ENCODE measurements around the gene IRGC. TPM values are rescaled to one million over a fixed set of nuclear protein-coding genes. Genes with fewer than 3 reads are reported as not detected.

The IRGC gene
- total RNA-seq, 1 experiment from 2014 or later, result not detected

GRCh38 chr19:43694553-43694952, 21.3 kb upstream of the IRGC start:
- no peaks in the 10 kb centered on the region; the same call in 1 of the 2 replicates for H3K9me3 ChIP-seq (ENCODE audit: low read length)
- H4K20me1 ChIP-seq (ENCODE audit: insufficient read depth, low read depth, low read length), result no peaks in the 10 kb centered on the region
- no peaks in the 10 kb centered on the region for H3K9me2 ChIP-seq (replicated peaks; ENCODE audit: insufficient read depth, low read length)
- H3K9ac ChIP-seq (ENCODE audit: low read length), result no peak overlapping the region
- H3K4me2 ChIP-seq (ENCODE audit: low read depth, low read length, poor library complexity, severe bottlenecking), result no peak overlapping the region
- no peak overlapping the region for H3K4me3 ChIP-seq (ENCODE audit: low read length)
- DNase-seq, result no peak
- no peaks in the 10 kb centered on the region for H3K36me3 ChIP-seq (ENCODE audit: insufficient read depth, low read length)
- no peaks in the 10 kb centered on the region for H3K4me1 ChIP-seq (ENCODE audit: low read length)
- H3K27me3 ChIP-seq (ENCODE audit: low read length), result no peaks in the 10 kb centered on the region
- no peak overlapping the region for H3K27ac ChIP-seq (ENCODE audit: low read length)
- no peaks in the 10 kb centered on the region for H3K79me2 ChIP-seq (ENCODE audit: low read length)
- no peak overlapping the region for H2AFZ ChIP-seq (ENCODE audit: low read length)

GRCh38 chr19:43695985-43696704, 19.7 kb upstream of the IRGC start:
- H3K9ac ChIP-seq (ENCODE audit: low read length), result no peak overlapping the region

DNA sequence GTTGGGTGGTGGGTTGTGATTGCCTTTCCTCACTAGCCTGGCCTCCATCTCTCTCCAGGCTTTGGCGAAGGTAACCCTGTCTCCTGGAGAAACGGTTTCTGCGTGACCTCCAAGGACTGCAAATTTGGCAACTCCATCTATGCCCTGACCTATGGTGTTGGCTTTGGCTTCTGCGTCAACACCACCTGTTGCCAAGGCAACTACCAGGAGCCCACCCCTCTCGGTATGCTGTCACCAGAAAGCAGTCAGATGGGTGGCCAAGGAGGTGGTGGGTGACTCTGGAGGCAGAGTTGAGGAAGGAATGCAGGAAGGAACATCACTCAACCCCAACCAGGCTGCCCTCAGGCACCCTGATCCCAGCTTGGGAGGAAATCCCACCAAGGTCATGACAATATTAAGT, 18.6 kb upstream of the IRGC start:
- no peaks in the 10 kb centered on the region; the same call in 1 of the 2 replicates for H3K9me3 ChIP-seq (ENCODE audit: low read length)

More at GRCh38 chr19:43695985-43696704, 19.7 kb upstream of the IRGC start:
- Histone ChIP-seq H3K4me2 (ENCODE audit: low read depth, low read length, poor library complexity, severe bottlenecking) (no peak overlapping the region), H3K4me1 (ENCODE audit: low read length) (no peaks in the 10 kb centered on the region), H3K36me3 (ENCODE audit: insufficient read depth, low read length) (no peaks in the 10 kb centered on the region), H3K4me3 (ENCODE audit: low read length) (no peak overlapping the region), H3K79me2 (ENCODE audit: low read length) (no peaks in the 10 kb centered on the region), H3K27ac (ENCODE audit: low read length) (no peak overlapping the region), H4K20me1 (ENCODE audit: insufficient read depth, low read depth, low read length) (no peaks in the 10 kb centered on the region), H3K9me2 (replicated peaks; ENCODE audit: insufficient read depth, low read length) (no peaks in the 10 kb centered on the region), H2AFZ (ENCODE audit: low read length) (no peak overlapping the region), H3K27me3 (ENCODE audit: low read length) (no peaks in the 10 kb centered on the region), H3K9me3 (ENCODE audit: low read length) (no peaks in the 10 kb centered on the region; the same call in 1 of the 2 replicates)
- DNase-seq, result no peak

GRCh38 chr19:43699506-43700394, 16.1 kb upstream of the IRGC start:
- no peak overlapping the region for H3K4me2 ChIP-seq (ENCODE audit: low read depth, low read length, poor library complexity, severe bottlenecking)
- H3K9ac ChIP-seq (ENCODE audit: low read length), result no peak overlapping the region
- H3K27me3 ChIP-seq (ENCODE audit: low read length), result no peaks in the 10 kb centered on the region
- DNase-seq, result no peak
- H3K4me1 ChIP-seq (ENCODE audit: low read length), result no peaks in the 10 kb centered on the region
- no peaks in the 10 kb centered on the region for H3K79me2 ChIP-seq (ENCODE audit: low read length)
- no peaks in the 10 kb centered on the region for H4K20me1 ChIP-seq (ENCODE audit: insufficient read depth, low read depth, low read length)
- H3K27ac ChIP-seq (ENCODE audit: low read length), result no peak overlapping the region
- H3K9me3 ChIP-seq (ENCODE audit: low read length), result no peaks in the 10 kb centered on the region; the same call in 1 of the 2 replicates
- H3K9me2 ChIP-seq (replicated peaks; ENCODE audit: insufficient read depth, low read length), result no peaks in the 10 kb centered on the region
- no peak overlapping the region for H3K4me3 ChIP-seq (ENCODE audit: low read length)
- no peaks in the 10 kb centered on the region for H3K36me3 ChIP-seq (ENCODE audit: insufficient read depth, low read length)
- H2AFZ ChIP-seq (ENCODE audit: low read length), result no peak overlapping the region

More for the DNA sequence above, 18.6 kb upstream of the IRGC start:
- H3K27me3 ChIP-seq (ENCODE audit: low read length), result no peaks in the 10 kb centered on the region
- no peak for DNase-seq
- no peak overlapping the region for H3K9ac ChIP-seq (ENCODE audit: low read length)
- no peaks in the 10 kb centered on the region for H3K36me3 ChIP-seq (ENCODE audit: insufficient read depth, low read length)
- H3K79me2 ChIP-seq (ENCODE audit: low read length), result no peaks in the 10 kb centered on the region
- H3K4me1 ChIP-seq (ENCODE audit: low read length), result no peaks in the 10 kb centered on the region
- no peak overlapping the region for H3K4me3 ChIP-seq (ENCODE audit: low read length)
- no peak overlapping the region for H2AFZ ChIP-seq (ENCODE audit: low read length)
- no peaks in the 10 kb centered on the region for H3K9me2 ChIP-seq (replicated peaks; ENCODE audit: insufficient read depth, low read length)
- no peak overlapping the region for H3K4me2 ChIP-seq (ENCODE audit: low read depth, low read length, poor library complexity, severe bottlenecking)
- H4K20me1 ChIP-seq (ENCODE audit: insufficient read depth, low read depth, low read length), result no peaks in the 10 kb centered on the region
- H3K27ac ChIP-seq (ENCODE audit: low read length), result no peak overlapping the region

DNA sequence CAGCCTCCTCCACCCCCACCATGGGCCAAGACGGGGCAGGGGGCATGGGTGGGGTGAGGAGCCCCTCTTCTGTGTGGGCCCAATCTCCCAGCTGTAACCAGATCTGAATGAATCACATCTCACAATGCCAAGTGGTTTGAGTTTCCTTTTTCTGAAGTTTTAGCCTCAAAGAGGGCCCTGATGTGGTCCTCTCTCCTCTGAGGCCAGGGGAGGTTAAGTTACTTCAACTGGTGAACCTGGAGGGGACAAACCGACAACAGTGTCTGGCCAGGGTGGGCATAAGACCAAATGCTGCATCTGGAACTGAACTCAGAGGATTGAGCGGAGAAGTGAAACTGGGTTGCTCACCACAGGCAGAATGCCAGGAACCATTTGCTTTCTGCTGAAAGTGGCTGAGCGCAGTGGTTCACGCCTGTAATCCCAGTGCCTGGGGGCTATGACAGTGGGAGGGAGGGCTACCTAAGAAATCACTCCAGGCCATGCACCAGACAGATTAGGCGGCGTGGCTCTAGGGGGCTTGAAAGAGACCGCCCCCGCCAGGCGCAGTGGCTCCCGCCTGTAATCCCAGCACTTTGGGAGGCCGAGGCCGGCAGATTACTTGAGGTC, 15.4 kb upstream of the IRGC start:
- no peak for DNase-seq
- Histone ChIP-seq H3K9ac (ENCODE audit: low read length) (no peak overlapping the region), H3K9me2 (replicated peaks; ENCODE audit: insufficient read depth, low read length) (no peaks in the 10 kb centered on the region), H3K27me3 (ENCODE audit: low read length) (no peaks in the 10 kb centered on the region), H3K4me1 (ENCODE audit: low read length) (no peaks in the 10 kb centered on the region), H3K79me2 (ENCODE audit: low read length) (no peaks in the 10 kb centered on the region), H3K36me3 (ENCODE audit: insufficient read depth, low read length) (no peaks in the 10 kb centered on the region), H2AFZ (ENCODE audit: low read length) (no peak overlapping the region), H3K27ac (ENCODE audit: low read length) (no peak overlapping the region), H3K9me3 (ENCODE audit: low read length) (no peaks in the 10 kb centered on the region; the same call in 1 of the 2 replicates), H4K20me1 (ENCODE audit: insufficient read depth, low read depth, low read length) (no peaks in the 10 kb centered on the region), H3K4me3 (ENCODE audit: low read length) (no peak overlapping the region), H3K4me2 (ENCODE audit: low read depth, low read length, poor library complexity, severe bottlenecking) (no peak overlapping the region)

- Histone ChIP-seq H3K4me2 (ENCODE audit: low read depth, low read length, poor library complexity, severe bottlenecking) (no peak overlapping the region), H4K20me1 (ENCODE audit: insufficient read depth, low read depth, low read length) (no peaks in the 10 kb centered on the region), H3K9me3 (ENCODE audit: low read length) (peaks cover 5% of the 10 kb centered on the region; the same call in 1 of the 2 replicates), H3K36me3 (ENCODE audit: insufficient read depth, low read length) (no peaks in the 10 kb centered on the region), H3K27me3 (ENCODE audit: low read length) (no peaks in the 10 kb centered on the region), H3K4me1 (ENCODE audit: low read length) (no peaks in the 10 kb centered on the region), H2AFZ (ENCODE audit: low read length) (no peak overlapping the region), H3K79me2 (ENCODE audit: low read length) (no peaks in the 10 kb centered on the region), H3K4me3 (ENCODE audit: low read length) (no peak overlapping the region), H3K9me2 (replicated peaks; ENCODE audit: insufficient read depth, low read length) (no peaks in the 10 kb centered on the region), H3K27ac (ENCODE audit: low read length) (no peak overlapping the region), H3K9ac (ENCODE audit: low read length) (no peak overlapping the region)
- DNase-seq, result no peak
Observed at GRCh38 chr19:43704002-43704705, 11.7 kb upstream of the IRGC start.

GRCh38 chr19:43705729-43706128, 10.1 kb upstream of the IRGC start:
- H3K4me3 ChIP-seq (ENCODE audit: low read length), result no peak overlapping the region
- no peak overlapping the region for H3K9ac ChIP-seq (ENCODE audit: low read length)
- H3K4me1 ChIP-seq (ENCODE audit: low read length), result no peaks in the 10 kb centered on the region
- peaks cover 6% of the 10 kb centered on the region; the same call in 1 of the 2 replicates for H3K9me3 ChIP-seq (ENCODE audit: low read length)
- H2AFZ ChIP-seq (ENCODE audit: low read length), result no peak overlapping the region
- H3K36me3 ChIP-seq (ENCODE audit: insufficient read depth, low read length), result no peaks in the 10 kb centered on the region
- no peaks in the 10 kb centered on the region for H4K20me1 ChIP-seq (ENCODE audit: insufficient read depth, low read depth, low read length)
- H3K79me2 ChIP-seq (ENCODE audit: low read length), result no peaks in the 10 kb centered on the region
- DNase-seq, result no peak
- no peak overlapping the region for H3K27ac ChIP-seq (ENCODE audit: low read length)
- H3K9me2 ChIP-seq (replicated peaks; ENCODE audit: insufficient read depth, low read length), result no peaks in the 10 kb centered on the region
- no peaks in the 10 kb centered on the region for H3K27me3 ChIP-seq (ENCODE audit: low read length)
- no peak overlapping the region for H3K4me2 ChIP-seq (ENCODE audit: low read depth, low read length, poor library complexity, severe bottlenecking)
